SU-DHL-6 (cell line): ENCODE measurements around the gene STN1.

Experiments
- EZH2phosphoT487 ChIP-seq: fragments of 200-600 bp; sonication (generic), shearing (Covaris generic); conservative IDR thresholded peaks from 2 replicates; pipeline ENCODE4 v1.6.1; 2018; ENCODE audit warnings: mild to moderate bottlenecking, antibody characterized with exemption, low read length, moderate library complexity, mixed read lengths
- TF ChIP-seq, protein P1 (sequence below): fragments of 200-600 bp; sonication (generic); IDR thresholded peaks from one replicate; pipeline ENCODE4 v1.5.1; 2017; ENCODE audit warnings: antibody characterized with exemption, mild to moderate bottlenecking, low read length, moderate library complexity; ENCODE audit not compliant: insufficient read depth, poor library complexity, severe bottlenecking

DNA sequence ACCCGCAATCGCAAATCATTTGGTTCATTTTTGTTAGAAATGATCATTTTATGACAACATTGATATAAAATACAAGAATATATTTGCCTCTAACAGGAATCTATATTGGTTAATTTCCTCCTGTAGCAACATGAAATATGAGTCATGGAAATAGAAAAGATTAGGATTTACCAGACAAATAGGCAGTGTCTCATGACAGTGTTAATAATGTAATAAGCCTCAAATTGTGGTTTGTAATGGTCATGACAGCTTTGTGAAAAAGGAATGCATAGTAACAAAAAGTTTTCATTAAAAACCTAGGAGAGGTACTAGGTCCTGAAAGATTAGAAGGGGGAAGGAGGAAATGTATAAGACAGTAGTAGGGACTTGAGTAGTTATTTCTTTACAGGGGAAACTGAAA, 41.0 kb upstream of the STN1 start:
- TF ChIP-seq, protein P1, sequence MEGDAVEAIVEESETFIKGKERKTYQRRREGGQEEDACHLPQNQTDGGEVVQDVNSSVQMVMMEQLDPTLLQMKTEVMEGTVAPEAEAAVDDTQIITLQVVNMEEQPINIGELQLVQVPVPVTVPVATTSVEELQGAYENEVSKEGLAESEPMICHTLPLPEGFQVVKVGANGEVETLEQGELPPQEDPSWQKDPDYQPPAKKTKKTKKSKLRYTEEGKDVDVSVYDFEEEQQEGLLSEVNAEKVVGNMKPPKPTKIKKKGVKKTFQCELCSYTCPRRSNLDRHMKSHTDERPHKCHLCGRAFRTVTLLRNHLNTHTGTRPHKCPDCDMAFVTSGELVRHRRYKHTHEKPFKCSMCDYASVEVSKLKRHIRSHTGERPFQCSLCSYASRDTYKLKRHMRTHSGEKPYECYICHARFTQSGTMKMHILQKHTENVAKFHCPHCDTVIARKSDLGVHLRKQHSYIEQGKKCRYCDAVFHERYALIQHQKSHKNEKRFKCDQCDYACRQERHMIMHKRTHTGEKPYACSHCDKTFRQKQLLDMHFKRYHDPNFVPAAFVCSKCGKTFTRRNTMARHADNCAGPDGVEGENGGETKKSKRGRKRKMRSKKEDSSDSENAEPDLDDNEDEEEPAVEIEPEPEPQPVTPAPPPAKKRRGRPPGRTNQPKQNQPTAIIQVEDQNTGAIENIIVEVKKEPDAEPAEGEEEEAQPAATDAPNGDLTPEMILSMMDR = no peak
- no peak for TF ChIP-seq EZH2phosphoT487
